NOMO-1 (cell line): ENCODE measurements around the gene LEPR.

Experiments used
- DNase-seq, 2 experiments: peaks; one replicate each; lab custom pipeline; 2025; ENCODE audit not compliant: unreplicated experiment in 2 of 2; lab: John Stamatoyannopoulos, UW

The LEPR gene

GRCh38 chr1:65412256-65412983 lies 8.0 kb upstream of the LEPR start:
- DNase-seq, result no peak

- no peak for DNase-seq
Measured at GRCh38 chr1:65412984-65413375, 7.5 kb upstream of the LEPR start.

GRCh38 chr1:65414538-65414937 lies 5.9 kb upstream of the LEPR start:
- DNase-seq, result no peak

GRCh38 chr1:65416767-65417166 lies 3.7 kb upstream of the LEPR start:
- no peak for DNase-seq

DNA sequence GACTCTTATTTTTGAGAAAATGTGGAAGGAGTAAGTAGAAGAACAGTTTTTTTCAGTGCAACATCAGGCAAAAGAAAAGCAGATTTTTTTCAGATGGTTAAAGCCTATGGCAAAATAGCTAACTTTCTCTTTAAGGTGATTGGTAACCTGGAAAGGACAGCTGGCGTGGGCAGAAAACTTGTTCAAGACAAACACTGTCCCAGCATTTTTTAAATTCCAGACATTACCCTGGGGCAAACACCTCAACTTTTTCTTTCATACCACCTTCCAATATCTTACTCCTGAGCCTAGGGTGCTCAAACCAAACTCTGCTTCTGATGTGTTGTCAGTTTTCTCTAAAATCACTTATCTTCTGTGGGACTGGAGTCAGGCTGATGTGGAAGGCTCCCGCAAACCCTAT lies 2.7 kb upstream of the LEPR start:
- no peak for DNase-seq

DNA sequence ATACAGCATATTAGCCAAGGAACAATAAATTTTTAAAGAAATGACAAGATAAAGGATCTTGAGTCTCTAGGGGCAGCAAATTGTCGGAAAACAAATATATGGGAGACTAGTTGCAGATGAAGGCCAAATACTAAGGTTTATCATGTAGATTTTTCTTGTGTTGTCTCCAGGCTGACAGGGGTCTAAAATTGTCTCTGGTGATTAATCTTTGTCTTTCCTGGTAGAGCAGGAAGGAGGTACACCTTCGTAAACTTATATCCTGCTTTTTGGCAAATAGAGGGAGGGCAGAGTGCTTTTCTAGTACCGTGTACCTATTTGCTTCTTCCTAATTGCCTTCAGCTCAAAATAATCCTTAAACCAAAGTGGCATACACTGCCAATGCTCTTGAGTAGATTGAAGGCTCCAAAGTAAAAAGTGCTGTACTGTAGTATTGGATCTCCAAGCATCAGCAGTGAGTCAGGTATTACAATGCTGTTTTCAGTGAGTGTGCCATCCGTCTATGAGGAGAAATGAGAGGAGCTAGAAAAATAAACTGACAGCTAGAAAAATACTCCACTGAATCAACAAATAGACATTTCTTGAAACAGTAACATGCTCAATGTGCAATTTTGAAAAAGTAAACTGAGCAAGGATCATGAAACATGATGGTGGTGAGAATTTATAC lies 1.8 kb upstream of the LEPR start:
- no peak for DNase-seq

DNA sequence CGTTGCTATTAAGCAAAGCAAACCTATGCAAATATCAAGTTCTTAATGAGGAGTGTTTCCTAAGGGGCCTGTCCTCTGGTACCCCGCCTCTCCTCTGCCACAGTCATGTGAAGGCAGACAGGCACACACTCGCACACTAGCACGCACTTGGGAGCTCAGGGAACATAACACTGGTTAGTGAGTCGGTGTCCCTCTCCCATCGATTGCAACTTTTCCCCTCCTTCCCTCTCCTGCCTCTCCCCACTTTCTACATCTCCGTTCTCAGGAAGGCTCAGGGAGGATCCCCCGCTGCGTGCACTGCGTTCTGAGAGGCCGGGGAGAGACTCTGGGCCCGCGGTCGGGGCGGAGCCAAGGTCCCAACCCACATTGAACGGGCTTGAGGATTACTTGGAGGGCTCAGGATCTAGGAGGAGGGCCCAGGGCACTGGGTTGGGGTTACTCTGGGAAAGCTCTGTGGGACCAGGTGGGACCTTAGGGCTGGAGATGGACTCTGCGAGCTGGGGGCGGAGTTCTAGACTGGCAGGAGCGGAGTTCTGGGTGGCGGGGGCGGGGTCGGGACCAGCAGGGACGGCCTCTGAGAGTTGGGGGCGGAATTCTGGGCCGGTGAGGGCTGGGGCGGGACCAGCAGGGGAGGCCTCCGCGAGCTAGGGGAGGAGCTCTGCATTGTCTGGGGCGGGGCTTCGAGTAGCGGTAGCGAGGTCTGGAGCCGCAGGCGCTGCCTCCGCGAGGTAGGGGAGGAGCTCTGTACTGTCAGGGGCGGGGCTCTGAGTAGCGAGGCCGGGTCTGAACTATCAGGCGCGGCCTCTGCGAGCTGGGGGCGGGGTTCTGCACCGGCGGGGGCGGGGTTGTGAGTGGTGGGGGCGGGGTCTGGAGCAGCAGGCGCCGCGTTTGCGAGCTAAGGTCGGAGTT lies 533 bp upstream of the LEPR start:
- peak; percentile 97 to 98 for DNase-seq

DNA sequence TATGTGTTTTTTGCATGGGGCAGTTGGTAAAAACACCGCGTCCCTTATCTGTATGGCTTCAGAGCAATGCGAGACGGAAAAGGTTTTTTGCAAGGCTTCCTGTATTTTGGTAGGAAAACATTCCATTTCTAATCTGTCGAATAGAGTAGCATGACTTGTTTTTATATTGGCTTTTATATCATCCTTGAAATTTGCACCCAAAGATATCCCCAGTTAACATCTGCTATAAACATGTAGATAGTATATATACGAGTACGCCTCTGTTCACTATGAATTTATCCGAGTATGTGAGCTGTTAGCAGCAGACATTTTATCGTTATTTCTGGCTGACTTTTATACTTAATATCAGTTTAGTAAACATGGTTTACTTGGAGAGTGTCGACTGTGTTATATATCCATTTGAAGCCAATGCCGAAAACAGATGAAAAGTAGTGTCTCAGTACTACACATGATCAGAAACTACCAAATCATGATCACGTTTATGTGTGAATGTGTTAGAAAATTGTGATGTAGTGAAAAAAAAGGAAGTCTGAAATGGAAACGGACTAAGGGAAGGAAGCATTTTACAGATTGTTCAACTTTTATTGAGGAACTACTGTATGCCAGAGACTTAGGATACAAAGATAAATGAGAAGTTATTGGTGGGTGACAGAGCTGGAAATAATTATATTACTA lies 1.0 kb downstream of the LEPR start:
- DNase-seq, result peak; percentile 38 to 74

GRCh38 chr1:65422241-65423203 lies 2.1 kb downstream of the LEPR start:
- no peak for DNase-seq

- DNase-seq, result peak in 1 of 2 experiments; percentile 16
Measured at GRCh38 chr1:65423884-65424572, 3.6 kb downstream of the LEPR start.

- DNase-seq, result no peak
Measured at GRCh38 chr1:65424573-65424889, 4.1 kb downstream of the LEPR start.

GRCh38 chr1:65425006-65425405 lies 4.5 kb downstream of the LEPR start:
- no peak for DNase-seq

- DNase-seq, result no peak
Measured at GRCh38 chr1:65425697-65426096, 5.2 kb downstream of the LEPR start.

DNA sequence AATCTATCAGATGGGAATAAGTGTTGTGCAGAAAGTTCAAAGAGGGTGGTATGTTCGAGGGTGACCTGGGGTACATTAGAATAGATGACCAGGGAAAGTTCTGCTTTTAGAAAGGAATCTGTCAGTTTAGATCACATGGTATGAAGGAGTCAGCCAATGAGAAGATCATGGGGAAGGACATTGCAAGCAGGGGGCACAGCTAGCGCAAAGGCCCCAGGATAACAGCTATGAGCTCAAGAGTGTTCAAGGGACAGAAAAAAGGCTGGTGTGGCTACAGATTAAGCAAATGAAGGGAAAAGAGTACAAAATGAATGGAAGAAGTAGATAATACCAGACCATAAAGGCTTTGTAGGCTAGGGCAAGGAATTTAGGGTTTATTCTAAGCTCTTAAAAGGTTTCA lies 8.6 kb downstream of the LEPR start:
- DNase-seq, result no peak

GRCh38 chr1:65429806-65430205 lies 9.3 kb downstream of the LEPR start:
- DNase-seq, result peak in 1 of 2 experiments; percentile 3

DNA sequence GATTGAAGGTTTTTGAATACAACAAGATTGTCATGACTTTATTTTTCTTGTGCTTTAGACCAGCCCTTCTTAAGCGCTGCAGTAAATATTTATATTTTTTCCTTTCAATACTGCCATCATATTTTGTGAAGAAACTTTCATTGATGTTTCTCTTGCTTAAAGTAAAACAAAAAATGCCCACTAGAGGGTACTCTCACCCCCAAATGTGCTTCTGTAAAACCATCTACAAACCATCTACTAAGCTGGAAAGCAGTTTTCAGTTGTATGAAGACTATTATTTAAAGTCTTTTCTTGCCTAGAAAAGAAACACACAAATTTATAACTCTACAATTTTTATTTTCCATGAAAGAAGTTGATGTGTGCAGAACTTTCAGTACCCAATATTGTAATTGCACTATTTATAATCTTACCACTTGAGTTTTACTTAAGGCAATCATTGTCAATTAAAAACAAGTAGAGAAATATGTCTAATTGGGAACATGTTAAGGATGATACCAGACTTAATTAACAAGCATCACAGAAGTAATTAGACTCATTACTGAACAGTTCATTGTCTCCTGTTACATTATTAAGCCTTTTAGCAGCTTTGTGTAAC lies 10.7 kb downstream of the LEPR start:
- peak in 1 of 2 experiments; percentile 18 for DNase-seq

DNA sequence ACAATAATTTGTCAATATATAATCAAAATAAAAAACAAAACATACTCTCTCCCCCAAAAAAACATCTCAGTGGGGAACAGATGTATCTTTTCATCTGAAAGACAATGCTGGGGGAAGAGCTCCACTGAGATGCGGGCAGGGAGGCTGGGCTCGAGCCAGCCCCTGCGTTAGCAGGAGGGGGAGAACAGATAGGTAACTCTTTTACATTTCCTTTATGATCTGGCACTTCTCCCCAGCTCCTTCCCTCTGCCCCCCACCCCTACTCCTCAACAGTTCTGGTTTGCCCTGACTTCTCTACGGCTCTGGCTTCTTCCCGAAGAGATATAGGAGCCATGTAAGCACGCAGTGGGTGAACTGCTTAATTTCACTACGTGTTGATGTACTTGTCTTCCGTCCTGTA lies 12.4 kb downstream of the LEPR start:
- no peak for DNase-seq

DNA sequence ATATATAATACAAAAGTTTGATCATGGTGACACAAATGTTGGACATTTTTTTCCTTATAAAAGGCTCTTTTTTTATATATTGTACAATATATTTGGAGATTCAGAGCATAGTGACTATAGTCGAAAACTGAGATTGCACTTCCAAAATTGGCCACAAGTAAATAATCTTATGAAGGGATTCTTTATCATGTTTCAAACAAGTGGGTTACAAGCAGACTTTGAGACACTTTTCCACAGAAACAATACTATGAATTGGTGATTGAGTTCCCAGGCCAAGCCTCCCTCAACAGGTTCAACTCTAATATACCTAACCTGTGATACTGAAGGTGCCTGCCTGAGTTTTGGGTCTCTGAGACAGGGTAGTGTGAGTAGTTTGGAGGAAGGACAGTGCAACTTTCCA lies 13.8 kb downstream of the LEPR start:
- no peak for DNase-seq

DNA sequence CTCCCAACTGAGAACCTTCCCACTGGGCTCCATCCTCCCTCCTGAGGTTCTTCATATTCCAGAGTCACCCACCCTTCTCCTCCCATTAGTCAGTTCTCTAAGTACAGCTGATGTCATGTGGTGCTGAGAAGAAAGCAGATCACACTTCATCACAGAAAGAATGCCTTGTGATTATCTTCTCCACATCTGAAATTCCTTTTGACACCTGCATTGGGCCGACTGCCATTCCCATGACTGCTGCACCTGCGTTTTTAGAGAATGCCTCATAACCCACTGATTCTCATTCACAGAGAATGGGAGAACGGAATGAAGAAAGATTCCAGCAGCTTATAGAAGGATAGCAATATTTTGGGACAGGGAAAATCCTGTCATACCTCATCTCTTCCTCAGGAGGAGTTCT lies 14.3 kb downstream of the LEPR start:
- no peak for DNase-seq
